Natural killer cell (primary cell): Measurements from ENCODE around the gene FPR2. TPM values are rescaled to one million over a fixed set of nuclear protein-coding genes. Genes with fewer than 3 reads are reported as not detected.

ENCODE experiments used
- ATAC-seq, 3 donors: fragments of 150-1000 bp in 2 of 3; fragments of 200-7000 bp in 1 of 3; cut with Tn5 transposase; 1 replicate in 1 of 3; 2 replicates in 2 of 3; pipeline ENCODE4 v1.10.0; 2021; ENCODE audit warnings: mild to moderate bottlenecking in 2 of 3, moderate library complexity in 2 of 3
- DNase-seq, 2 donors: peaks; one replicate each; pipeline versions ENCODE4 v3.0.0 to v3.0.0-alpha.2; 2013 to 2021; ENCODE audit warnings: mixed read lengths in 1 of 2
- H3K27ac ChIP-seq: one replicate; pipeline ENCODE4 v1.5.1; 2013; ENCODE audit warnings: mild to moderate bottlenecking, low read length
- H3K27me3 ChIP-seq: one replicate; pipeline ENCODE4 v1.6.1; 2013; ENCODE audit warnings: low read length; ENCODE audit not compliant: control insufficient read depth, insufficient read depth
- H3K36me3 ChIP-seq: one replicate; pipeline ENCODE4 v1.6.1; 2013; ENCODE audit warnings: low read length; ENCODE audit not compliant: control insufficient read depth, insufficient read depth
- H3K4me1 ChIP-seq: one replicate; pipeline ENCODE4 v1.6.1; 2013; ENCODE audit warnings: low read length; ENCODE audit not compliant: control insufficient read depth, insufficient read depth
- H3K4me3 ChIP-seq: one replicate; pipeline ENCODE4 v1.5.1; 2013; ENCODE audit warnings: low read length
- H3K9me3 ChIP-seq: one replicate; pipeline ENCODE4 v1.6.1; 2013; ENCODE audit warnings: low read length; ENCODE audit not compliant: control insufficient read depth, insufficient read depth
- H3K27ac Mint-ChIP-seq, 2 donors: one replicate each; pipeline ENCODE4 v1.8.0; 2022; ENCODE audit warnings: mild to moderate bottlenecking in 2 of 2, mixed read lengths in 2 of 2, moderate library complexity in 1 of 2
- H3K27me3 Mint-ChIP-seq, 2 donors: one replicate each; pipeline ENCODE4 v1.8.0; 2022; ENCODE audit warnings: low read depth in 2 of 2, mixed read lengths in 2 of 2
- H3K36me3 Mint-ChIP-seq: one replicate; pipeline ENCODE4 v1.8.0; 2022; ENCODE audit warnings: mixed read lengths
- H3K4me1 Mint-ChIP-seq, 2 donors: one replicate each; pipeline ENCODE4 v1.8.0; 2022; ENCODE audit warnings: mixed read lengths in 2 of 2
- H3K4me3 Mint-ChIP-seq: one replicate; pipeline ENCODE4 v1.8.0; 2022; ENCODE audit warnings: mild to moderate bottlenecking, moderate library complexity, mixed read lengths
- H3K9me3 Mint-ChIP-seq, 2 donors: one replicate each; pipeline ENCODE4 v1.8.0; 2022; ENCODE audit warnings: mixed read lengths in 2 of 2
- WGBS: methylation state at CpG from one replicate; pipeline ENCODE4 v1.1.7; 2013; ENCODE audit warnings: missing lambda C conversion rate; ENCODE audit not compliant: insufficient coverage; 5-methylcytosine and 5-hydroxymethylcytosine counted together
- intact Hi-C: fragments of 100-400 bp; cut with micrococcal nuclease; formaldehyde crosslinking; loops from one replicate; pipeline ENCODE4 v1.14.2; 2022
- total RNA-seq, 4 donors: library from RNA; stranded (reverse); fragments of 120-200 nt in 1 of 4; gene quantifications; one replicate each; pipeline versions ENCODE4 v1.2.3 to v1.2.4, GENCODE V29; 2013 to 2022
- TF ChIP-seq, protein P1 (sequence below): fragments of 200-600 bp; IDR thresholded peaks from one replicate; pipeline ENCODE4 v1.8.0; 2022; ENCODE audit warnings: antibody characterized with exemption

FPR2 gene
- total RNA-seq, 3 donors from 2014 or later (not counting 1 experiment from before 2014, with no cell fraction given): 0.28 to 2.1 (median 0.59) TPM

DNA sequence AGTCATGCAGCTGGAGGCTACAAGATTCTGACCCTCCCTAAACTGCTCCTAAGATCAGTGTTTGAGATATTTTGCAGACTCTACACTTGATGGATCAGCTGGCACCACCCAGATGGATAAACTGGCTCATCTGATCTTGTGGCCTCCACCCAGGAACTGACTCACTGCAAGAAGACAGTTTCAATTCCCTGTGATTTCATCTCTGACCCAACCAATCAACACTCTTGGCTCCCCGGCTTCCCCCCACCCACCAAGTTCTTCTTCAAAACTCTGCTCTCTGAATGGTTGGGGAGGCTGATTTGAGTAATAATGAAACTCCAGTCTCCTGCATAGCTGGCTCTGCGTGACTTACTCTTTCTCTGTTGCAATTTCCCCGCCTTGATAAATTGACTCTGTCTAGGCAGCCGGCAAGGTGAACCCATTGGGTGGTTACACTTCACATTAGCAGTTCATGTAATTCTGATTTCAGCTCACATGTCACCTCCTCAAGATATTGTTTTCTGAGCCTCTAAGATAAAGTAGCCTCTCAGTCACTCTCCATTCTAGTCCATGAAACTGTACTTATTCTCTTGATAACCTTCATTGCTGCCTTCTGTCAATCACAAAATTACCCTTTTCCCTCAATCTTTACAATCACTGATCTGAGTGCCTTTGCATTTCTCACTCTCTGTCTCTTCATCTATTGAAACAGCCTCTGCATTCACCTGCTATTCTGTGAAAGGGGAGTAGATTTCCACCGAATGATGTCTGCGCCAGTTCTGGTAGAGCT is 24.1 kb downstream of the FPR2 start:
- TF ChIP-seq, protein P1, sequence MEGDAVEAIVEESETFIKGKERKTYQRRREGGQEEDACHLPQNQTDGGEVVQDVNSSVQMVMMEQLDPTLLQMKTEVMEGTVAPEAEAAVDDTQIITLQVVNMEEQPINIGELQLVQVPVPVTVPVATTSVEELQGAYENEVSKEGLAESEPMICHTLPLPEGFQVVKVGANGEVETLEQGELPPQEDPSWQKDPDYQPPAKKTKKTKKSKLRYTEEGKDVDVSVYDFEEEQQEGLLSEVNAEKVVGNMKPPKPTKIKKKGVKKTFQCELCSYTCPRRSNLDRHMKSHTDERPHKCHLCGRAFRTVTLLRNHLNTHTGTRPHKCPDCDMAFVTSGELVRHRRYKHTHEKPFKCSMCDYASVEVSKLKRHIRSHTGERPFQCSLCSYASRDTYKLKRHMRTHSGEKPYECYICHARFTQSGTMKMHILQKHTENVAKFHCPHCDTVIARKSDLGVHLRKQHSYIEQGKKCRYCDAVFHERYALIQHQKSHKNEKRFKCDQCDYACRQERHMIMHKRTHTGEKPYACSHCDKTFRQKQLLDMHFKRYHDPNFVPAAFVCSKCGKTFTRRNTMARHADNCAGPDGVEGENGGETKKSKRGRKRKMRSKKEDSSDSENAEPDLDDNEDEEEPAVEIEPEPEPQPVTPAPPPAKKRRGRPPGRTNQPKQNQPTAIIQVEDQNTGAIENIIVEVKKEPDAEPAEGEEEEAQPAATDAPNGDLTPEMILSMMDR: no peak
- no peaks in the 10 kb centered on the region for H3K36me3 Mint-ChIP-seq
- DNase-seq (peak in 1 of 2 donors; percentile 13), ATAC-seq (peak; percentile 32 to 47 (median 35))
- no peak overlapping the region for H3K27ac Mint-ChIP-seq
- 80% methylated on average over 5 of the region's 6 CpGs for WGBS
- peaks cover 0 to 8% of the 10 kb centered on the region in 2 donors for H3K27me3 Mint-ChIP-seq
- no peaks in the 10 kb centered on the region for H3K36me3 ChIP-seq
- peak overlapping the region; percentile 55 for H3K27ac ChIP-seq
- H3K27me3 ChIP-seq: no peaks in the 10 kb centered on the region
- no peak overlapping the region for H3K4me3 ChIP-seq
- peaks cover 0 to 5% of the 10 kb centered on the region in 2 donors for H3K9me3 Mint-ChIP-seq
- intact Hi-C loops: no loop called here
- no peaks in the 10 kb centered on the region for H3K4me1 ChIP-seq
- no peaks in the 10 kb centered on the region for H3K4me1 Mint-ChIP-seq
- no peak overlapping the region for H3K4me3 Mint-ChIP-seq
- no peaks in the 10 kb centered on the region for H3K9me3 ChIP-seq

DNA sequence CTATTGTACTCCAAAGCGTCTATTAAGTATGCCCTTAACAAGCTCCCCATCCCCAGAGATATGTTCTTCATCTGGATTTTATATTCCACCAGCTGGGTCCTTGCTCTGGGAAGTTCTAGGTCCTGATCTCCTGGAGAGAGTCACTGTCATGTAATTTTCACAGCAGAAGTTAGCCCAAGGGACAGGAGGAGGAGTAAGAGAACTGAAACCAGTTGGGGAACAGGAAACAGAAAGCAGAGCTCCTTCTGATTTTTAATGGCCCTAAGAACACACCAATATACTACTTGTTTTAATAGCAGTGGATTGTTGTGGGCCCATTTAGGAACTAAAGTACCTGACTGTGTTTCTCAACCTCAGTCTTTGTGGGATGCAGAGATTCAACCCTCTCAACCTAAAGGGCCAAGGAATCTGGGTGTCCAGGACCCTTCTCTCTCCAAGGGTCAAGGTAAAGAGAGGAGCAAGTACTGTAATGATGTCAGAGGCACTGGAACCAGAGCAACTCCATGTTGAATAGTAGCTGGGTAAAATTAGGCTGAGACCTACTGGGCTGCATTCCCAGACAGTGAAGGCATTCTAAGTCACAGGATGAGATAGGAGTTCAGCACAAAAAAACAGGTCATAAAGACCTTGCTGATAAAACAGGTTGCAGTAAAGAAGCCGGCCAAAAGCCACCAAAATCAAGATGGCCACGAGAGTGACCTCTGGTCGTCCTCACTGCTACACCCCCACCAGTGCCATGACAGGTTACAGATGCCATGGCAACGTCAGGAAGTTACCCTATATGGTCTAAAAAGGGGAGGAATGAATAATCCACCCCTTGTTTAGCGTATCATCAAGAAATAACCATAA is 25.9 kb downstream of the FPR2 start:
- TF ChIP-seq, protein P1: no peak
- Mint-ChIP-seq H3K4me1 (no peaks in the 10 kb centered on the region), H3K27me3 (peaks cover 7% of the 10 kb centered on the region in 2 donors), H3K9me3 (peaks cover 0 to 5% of the 10 kb centered on the region in 2 donors), H3K27ac (no peak overlapping the region), H3K36me3 (no peaks in the 10 kb centered on the region), H3K4me3 (no peak overlapping the region)
- DNase-seq: no peak
- no peaks in the 10 kb centered on the region for H3K9me3 ChIP-seq
- H3K4me1 ChIP-seq: no peaks in the 10 kb centered on the region
- no peaks in the 10 kb centered on the region for H3K27me3 ChIP-seq
- H3K27ac ChIP-seq: no peak overlapping the region
- intact Hi-C loops: no loop called here
- ATAC-seq: no peak
- WGBS: 85% methylated on average over 6 of the region's 6 CpGs
- no peak overlapping the region for H3K4me3 ChIP-seq
- no peaks in the 10 kb centered on the region for H3K36me3 ChIP-seq

DNA sequence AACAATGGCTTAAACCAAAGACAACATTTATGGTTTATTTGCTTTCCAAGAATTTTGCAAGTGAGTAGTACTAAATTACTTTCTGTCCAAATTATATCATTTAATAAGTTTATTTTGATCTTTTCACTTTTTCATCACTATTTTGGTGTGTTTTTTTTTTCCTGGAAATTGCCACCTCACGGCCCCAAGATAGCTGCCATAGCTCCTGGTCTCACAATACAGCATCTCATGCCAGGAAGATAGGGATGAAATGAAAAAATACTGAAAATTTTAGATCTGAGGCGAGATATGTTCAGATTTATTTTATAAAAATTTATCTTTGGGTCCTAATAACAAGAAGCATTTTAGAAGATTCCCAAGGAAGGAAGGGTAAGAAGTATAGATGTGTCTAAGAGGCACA is 27.0 kb downstream of the FPR2 start:
- Mint-ChIP-seq H3K9me3 (peaks cover 0 to 5% of the 10 kb centered on the region in 2 donors), H3K27me3 (peaks cover 3 to 7% of the 10 kb centered on the region in 2 donors), H3K4me1 (no peaks in the 10 kb centered on the region), H3K27ac (no peak overlapping the region), H3K36me3 (no peaks in the 10 kb centered on the region), H3K4me3 (no peak overlapping the region)
- 71% methylated on average over 1 of the region's 2 CpGs for WGBS
- TF ChIP-seq, protein P1: no peak
- no peak overlapping the region for H3K27ac ChIP-seq
- ATAC-seq: no peak
- DNase-seq: no peak
- H3K36me3 ChIP-seq: no peaks in the 10 kb centered on the region
- H3K27me3 ChIP-seq: no peaks in the 10 kb centered on the region
- intact Hi-C loops: no loop called here
- peaks cover 4% of the 10 kb centered on the region for H3K9me3 ChIP-seq
- H3K4me3 ChIP-seq: no peak overlapping the region
- H3K4me1 ChIP-seq: no peaks in the 10 kb centered on the region
